ENCODE data around the gene RTF2.
"Not testable (repeated sequence)": the region's sequence is repeated elsewhere in the genome, so short reads cannot be mapped to it uniquely, and the experiment has no call there.

The RTF2 gene

DNA sequence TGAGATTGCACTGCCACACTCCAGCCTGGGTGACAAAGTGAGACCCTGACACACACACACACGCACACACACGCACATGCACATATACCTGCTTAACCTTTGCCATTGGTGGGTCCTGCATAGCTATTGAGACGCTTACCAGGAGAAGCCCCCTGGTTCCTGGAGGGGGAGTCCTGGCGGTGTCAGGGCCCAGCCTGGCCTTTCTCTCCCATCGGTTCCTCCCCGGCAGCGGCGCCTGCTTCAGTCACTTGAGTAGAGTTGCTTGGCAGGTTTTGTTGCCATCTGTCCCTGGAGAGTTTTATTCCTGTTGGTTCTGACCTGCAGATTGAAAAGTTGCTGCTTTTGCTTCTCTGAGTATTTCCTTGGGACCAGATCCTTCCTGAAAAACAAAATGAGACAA, 35.5 kb downstream of the RTF2 start:
- DNase-seq = no peak

DNA sequence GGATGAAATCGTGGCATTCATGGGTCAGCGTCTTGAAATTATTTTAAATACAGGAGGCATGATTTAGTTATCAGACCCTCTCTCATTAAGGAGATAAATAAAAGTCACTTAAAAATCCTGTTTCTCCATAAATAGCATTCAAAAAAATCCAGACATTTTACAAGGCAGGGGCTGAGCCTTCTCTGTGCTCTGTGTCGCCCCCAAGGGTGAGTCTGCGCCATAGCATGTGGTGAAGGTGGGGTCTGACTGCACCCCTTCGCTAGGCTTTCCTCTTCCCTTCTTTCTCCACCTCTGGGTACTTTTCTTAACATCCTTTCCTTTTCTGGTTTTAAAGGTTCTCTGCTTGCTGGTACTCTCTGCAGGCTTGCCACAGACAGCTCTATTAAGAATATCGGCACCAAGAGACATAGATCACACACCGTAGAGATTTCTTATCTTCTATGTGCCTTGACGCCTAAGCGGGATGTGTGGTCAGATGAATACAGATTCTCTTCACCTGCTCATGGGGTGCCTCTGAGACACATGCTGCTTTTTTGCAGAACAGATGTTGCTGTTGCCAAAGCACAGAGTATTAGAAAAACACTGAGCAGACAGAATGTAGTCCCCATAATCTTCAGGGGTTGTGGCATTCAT, 36.1 kb downstream of the RTF2 start:
- no peak for DNase-seq

DNA sequence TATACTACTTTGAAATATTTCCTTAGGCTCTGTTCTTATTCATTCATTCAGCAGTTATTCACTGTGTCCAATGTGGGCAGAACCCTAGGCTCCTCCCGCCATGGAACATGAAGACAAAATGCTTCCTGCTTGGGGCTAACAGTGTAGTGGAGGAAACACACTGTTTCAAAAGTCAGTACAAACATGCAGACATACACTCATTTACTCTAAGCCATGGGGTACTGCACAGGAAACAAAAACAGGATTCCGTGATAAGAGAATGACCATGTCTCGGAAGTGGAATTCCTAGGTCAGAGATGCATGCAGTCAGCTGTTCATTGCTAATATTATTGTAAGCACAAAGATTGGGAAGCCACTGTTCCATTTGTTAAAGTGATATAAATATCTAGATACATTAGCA, 37.7 kb downstream of the RTF2 start:
- DNase-seq = no peak

DNA sequence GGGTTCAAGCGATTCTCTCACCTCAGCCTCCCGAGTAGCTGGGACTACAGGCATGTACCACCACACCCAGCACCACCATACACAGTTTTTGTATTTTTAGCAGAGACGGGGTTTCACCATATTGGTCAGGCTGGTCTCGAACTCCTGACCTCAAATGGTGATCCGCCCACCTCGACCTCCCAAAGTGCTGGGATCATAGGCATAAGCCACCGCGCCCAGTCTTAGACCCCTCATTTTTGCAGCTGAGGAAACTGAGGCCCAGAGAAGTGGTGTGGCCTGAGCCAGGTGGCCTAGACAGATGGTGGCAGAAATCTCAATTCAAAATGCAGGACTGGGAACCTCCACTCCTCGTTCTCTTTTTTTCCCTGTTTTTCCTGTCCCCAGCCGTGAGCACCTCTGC, 43.5 kb downstream of the RTF2 start:
- DNase-seq = no peak

DNA sequence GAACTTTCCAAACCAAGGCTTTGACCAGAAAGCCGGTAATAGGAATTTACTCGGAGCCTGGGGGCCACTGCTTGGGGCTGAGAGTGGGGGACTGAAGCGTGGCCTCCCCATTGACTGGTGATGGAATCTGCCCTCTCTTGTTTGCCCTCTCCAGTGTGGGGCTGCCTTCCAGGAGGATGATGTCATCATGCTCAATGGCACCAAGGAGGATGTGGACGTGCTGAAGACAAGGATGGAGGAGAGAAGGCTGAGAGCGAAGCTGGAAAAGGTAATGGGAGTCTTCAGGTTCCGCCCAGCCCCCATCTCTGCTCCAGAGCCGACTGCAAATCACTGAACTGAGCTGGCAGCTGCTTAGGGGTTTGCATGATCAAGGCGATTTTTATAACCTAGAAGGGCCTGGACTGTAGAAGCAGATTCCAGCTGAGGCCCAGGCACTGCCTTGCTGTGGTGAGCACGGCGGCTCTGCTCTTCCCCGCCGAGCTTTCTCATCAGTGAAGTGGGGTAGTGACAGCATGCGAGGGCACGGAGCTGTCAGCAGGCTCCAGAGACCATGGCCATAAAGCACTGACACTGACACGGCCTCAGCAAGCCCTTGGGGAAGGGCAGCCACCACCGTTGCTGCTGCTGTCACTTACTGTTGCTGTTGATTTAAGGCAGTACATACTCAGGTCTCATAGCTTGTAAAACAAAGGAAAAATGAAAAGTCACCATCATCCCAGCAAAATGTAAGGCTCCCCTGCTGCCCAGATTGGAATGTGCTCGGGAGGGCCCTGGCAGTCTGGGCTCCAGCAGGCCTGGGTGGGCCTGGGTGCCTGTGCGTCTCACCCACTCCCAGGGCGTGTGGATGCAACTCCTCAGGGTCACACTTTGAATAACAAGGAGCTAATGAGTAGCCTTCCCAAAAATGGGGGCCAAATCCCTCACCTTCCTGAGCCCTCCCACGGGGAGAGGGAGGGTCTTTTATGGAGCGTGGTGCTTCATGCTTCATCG, 45.0 kb downstream of the RTF2 start:
- no peak for DNase-seq

DNA sequence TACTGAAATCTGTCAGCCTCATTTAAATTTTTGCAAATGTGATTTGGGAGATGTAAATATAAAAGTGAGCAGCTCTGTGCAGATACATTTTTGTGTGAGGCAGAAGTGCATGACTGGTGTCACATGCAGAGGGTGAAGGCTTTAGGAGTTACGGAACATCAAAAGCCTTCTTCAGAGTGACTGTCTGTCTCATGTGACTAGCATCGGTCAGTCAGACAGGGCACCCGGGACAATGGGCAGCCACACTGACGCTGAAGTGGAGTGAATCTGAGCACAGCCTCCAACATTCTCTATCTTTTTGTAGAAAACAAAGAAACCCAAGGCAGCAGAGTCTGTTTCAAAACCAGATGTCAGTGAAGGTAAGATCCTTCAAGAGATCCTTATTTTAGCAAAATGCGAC, 48.2 kb downstream of the RTF2 start:
- no peak for DNase-seq

DNA sequence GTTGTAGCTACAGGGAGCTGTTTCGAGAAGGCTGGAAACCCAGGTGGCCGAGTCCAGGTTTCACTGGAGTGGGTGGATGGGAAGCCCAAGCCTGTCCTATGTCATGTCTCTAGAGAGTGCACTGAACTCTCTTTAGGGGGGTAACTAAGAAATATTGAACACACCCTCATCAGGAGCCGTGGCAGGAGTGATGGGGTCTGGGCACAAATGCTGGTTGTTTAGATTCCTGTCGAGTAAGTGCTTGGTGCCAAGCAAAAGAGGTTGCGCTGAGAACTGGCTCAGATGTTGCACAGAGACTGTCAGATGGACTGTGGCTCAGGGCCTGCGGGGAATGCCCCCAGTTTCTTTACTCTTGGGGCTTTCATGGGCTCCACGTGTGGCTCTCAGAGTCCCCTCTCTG, 48.8 kb downstream of the RTF2 start:
- no peak for DNase-seq

DNA sequence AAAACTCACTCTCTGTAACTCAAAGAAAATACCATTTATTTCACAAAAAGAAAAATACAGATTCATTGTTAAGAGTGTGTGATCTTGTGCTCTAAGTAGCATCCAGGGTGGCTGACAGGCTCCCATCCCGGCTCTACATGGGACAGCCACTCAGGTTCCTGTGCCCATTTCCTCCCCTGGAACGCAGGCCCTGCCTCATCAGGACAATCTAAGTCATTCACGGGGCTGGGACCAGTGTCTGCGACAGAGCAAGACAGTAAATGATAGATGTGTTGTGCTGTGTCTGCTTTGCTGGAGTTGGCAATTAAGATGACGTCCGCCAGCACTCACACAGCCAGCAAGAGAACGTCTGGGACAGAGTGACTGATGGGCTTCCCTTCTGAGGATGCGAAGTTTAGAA, 49.2 kb downstream of the RTF2 start:
- no peak for DNase-seq

DNA sequence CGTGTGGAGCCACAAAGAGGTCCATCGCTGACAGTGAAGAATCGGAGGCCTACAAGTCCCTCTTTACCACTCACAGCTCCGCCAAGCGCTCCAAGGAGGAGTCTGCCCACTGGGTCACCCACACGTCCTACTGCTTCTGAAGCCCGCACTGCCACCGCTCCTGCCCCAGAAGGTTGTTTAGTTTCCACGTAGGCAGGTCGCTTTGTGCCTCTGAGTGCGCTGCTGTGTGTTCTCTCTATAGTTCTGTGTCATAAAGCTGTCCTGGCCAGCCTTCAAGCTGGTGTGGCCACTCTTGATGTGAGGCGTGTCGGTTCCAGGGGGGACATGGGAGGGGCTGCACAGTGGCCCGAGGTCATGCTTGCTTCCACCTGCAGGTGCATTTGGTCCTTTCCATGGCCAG, 49.7 kb downstream of the RTF2 start:
- DNase-seq = no peak

DNA sequence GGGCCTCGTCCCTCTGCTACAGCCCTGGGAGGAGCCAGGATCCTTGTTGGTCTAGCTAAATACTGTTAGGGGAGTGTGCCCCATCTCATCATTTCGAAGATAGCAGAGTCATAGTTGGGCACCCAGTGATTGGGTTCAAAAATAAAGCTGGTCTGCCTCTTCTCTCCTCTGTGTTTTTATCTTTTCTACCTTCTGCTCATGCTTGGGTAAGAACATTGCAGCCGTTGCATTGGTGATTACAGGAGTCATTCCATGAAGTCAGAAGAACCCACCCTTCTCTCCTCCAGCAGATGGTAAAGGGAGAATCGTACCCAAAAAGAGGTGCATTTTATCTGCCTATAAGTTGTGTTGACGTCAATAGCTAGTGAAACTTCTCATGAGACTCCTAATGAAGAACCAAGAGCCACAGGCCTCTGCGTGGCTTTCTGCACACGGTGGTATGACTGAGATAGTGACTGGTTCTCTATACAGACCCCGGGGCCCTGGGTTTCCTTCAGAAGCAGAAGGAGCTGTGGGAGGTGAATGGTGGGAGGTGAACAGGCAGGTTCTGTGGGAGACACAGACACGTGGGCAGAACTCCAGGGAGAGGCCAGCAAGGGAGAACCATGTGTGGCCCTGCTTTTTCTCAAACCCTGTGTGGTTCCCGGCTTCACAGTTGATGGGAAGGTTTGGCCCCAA, 50.4 kb downstream of the RTF2 start:
- DNase-seq = no peak

DNA sequence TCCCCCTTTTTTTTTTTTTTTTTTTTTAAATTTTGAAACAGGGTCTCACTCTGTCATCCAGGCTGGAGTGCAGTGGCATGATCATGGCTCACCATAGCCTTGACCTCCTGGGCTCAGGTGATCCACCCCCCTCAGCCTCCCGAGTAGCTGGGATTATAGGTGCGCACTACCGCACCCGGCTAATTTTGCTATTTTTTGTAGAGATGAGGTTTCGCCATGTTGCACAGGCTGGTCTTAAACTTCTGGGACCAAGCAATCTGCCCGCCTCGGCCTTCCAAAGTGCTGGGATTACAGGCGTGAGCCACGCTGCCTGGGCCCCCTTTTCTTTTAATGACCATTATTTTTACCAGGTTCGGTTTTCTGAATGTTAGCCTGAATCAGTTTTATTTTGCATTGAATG, 51.1 kb downstream of the RTF2 start:
- no peak for DNase-seq

DNA sequence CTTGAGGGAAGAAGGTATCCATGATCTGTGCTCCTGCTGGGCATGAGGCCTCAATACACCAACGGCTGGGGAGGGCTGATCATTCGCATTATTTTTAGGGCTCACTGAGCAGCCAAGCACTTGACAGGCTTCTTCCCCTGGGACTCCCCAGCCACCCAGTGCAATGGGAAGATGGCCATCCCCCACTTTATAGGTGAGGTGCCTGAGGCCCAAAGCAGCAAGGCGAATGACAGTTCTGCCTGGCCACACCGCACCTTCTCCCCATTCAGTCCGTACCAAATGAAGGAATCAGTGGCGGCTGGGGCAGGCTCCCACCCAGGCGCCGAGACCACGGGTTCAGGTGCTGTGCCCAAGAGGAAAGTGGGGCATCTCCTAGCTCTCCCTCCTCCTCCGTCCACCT, 51.8 kb downstream of the RTF2 start:
- DNase-seq = no peak

DNA sequence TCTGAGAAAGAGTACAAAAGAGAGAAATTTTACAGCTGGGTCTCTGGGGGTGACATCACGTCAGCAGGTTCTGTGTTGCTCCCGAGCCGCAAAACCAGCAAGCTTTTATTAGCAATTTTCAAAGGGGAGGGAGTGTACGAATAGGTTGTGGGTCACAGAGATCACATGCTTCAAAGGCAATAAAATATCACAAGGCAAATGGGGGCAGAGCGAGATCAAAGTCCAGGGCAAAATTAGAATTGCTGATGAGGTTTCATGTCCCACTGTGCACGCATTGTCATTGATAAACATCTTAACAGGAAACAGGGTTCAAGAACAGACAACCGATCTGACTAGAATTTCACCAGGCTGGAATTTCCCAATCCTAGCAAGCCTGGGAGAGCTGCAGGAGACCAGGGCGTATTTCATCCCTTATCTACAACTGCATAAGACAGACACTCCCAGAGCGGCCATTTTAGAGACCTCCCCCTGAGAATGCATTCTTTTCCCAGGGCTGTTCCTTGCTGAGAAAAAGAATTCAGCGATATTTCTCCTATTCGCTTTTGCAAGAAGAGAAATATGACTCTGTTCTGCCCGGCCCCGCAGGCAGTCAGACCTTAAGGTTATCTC, 52.4 kb downstream of the RTF2 start:
- not testable (repeated sequence) for DNase-seq

DNA sequence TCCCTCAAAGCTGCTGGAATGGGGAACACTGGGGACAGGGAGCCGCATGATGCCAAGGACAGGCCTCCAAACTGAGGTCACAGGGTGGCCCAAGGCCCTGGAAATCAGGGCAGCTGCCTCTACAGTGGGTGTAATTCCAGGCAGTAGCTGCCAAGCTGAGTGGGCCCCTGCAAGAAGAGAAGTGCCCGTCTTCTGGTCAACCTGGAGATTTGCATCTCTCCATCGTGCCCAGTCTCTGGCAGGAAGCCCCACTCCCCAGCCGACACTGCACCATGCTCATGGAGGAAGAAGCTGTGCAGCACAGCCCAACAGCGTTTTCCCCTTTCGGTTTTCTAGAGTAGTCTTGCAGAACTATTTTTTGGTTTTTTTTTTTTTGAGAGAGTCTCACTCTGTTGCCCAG, 53.9 kb downstream of the RTF2 start:
- DNase-seq = no peak

DNA sequence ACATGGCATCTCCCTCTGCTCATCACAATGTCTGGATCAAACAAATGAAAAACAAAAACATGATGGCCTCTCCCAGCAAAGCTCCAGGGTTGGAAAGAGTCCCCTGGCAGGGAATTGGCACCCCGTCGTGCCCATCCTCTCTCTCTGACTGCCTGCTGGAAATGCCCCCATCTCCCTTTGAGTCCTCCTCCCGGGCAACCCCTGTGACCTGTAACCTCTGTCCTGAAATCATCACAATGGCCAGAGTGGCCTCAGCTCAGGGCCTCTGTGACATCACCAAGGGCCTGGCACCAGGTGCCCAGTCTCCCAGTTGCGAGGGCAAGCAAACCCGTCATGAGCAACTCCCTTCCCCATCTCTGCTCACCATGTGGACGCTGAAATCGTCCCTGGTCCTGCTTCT, 56.0 kb downstream of the RTF2 start, which contains the start of gene FAM209A:
FAM209A (plus strand) TSS at position 301 of the 400 bp plus-strand sequence; CDS start at position 366, 65 bp downstream.
- not testable (repeated sequence) for DNase-seq

DNA sequence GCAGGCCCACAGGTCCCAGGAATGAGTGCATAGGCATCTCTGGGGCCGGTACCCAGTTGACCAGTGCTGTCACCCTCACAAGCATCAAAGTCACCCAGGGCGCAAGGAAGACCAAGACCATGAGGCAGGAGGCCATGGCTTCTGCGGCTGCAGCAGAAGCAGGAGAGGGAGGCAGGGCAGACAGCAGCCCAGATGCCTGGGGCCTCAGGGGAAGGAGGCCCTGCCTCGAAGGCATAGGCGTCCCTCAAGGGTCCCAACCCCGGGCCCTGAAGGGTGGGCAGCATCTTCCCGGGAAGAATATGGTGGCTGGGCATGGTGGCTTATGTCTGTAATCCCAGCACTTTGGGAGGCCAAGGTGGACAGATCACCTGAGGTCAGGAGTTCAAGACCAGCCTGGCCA, 59.1 kb downstream of the RTF2 start:
- no peak for DNase-seq

DNA sequence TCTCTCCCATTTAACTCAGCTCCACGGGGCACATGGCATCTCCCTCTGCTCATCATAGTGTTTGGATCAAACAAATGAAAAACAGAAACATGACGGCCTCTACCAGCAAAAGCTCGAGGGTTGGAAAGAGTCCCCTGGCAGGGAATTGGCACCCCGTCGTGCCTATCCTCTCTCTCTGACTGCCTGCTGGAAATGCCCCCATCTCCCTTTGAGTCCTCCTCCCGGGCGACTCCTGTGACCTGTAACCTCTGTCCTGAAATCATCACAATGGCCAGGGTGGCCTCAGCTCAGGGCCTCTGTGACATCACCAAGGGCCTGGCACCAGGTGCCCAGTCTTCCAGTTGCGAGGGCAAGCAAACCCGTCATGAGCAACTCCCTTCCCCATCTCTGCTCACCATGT, 64.5 kb downstream of the RTF2 start, which contains the start of gene FAM209B:
FAM209B (plus strand) TSS at position 301 of the 400 bp plus-strand sequence; CDS start at position 397, 96 bp downstream.
- DNase-seq = not testable (repeated sequence)

DNA sequence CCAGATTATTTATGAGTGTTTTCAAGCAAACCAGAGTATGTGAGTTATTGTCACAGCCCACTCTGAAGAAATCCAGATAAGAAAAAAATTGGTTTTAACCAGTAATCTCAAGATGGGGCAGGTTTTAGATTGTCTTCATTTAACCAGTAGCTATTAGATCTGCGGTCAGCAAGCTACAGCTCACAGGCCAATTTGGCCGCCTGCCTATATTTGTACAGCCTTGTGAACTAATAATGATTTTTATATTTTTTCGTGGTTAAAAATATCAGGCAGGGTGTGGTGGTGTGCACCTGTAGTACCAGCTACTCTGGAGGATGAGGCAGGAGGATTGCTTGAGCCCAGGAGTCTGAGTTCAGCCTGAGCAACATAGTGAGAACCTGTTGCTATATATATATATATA, 69.6 kb downstream of the RTF2 start:
- DNase-seq = no peak

DNA sequence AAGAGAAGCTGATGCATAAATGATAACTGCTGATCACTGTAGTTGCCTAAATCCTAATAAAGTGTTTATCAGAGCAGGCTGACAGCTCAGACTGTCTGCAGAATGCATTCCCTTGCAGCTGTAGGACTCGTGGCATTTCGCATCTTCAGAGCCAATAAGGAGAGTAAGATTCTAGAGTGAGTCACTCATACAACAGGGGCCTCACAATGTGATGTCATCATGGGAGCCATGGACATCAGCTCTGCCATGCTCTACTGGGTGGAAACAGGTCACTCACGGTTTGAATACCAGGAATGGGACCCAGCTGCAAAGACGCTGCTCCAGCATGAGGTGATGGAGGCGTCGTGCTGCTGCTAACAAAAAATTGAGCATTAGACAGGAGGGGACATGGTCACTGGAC, 72.0 kb downstream of the RTF2 start:
- DNase-seq = no peak

DNA sequence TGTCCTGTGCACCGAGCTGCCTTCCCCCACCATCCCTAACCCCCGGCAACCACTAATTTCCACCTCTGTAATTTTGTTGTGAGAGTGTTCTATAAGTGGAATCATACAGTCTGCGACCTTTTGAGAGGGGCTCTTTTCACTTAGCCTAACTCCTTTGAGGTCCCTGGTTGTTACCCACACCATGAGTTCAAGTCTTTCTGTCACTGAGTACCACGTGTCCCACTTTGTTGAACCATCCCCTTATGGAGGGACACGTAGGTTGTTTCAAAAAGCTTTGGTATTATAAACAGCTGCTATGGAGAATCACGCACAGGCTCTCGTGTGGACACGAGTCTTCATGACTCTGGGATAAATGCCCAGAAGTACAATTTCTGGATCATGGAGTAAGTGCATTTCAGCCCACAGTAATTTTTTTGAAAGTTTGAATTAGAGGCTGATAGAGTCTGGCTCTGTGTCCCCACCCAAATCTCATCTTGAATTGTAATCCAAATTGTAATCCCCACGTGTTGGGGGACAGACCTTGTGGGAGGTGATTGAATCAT, 74.1 kb downstream of the RTF2 start:
- no peak for DNase-seq

DNA sequence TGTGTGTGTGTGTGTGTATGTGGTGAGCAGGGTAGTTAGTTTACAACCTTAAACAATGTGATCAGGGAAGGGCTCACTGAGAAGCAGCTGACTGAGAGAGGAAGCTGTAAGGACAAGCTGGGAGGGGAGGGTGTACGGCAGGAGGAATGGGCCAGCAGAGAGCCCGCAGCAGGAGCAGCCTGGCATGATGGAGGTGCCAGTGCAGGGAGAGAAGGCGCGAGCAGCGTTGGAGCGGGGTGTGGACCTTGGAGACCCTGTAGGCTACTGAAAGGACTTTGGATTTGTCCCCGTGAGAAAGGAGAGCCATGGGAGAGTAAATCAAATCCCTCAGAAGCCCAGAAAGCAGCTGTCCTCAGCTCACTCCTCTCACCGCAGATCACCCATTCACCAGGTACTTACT, 83.1 kb downstream of the RTF2 start:
- no peak for DNase-seq

DNA sequence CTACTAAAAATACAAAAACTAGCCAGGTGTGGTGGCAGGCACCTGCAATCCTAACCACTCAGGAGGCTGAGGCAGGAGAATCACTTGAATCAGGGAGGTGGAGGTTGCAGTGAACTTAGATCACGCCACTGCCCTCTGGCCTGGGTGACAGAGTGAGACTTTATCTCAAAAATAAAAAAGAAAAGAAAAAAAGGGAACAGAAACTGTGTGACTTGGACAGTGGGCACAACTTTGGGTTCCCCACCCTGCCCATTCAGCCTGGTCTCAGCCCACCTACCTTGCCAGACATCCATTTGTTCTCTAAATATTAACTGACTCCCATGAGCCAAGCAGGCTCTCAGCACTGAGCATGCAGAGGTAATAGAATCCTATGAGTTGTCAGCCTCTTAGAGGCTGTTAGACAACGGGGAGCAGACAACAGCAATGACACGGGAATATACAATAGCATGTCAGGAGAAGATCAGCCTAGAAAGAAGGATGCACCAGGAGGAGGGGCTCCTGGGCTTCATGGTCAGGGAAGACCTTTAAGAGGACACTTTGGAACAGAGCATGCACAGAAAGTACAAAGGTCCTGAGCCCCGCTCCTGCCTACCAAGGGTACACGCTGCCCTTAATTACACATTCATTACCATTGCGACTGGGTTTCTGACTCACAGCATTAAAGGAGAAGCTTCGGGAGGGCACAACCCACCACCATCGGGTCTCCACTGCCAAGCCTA, 84.6 kb downstream of the RTF2 start:
- no peak for DNase-seq
